OCI-LY7 (cell line): Measurements from ENCODE around the gene EIF2S1. TPM values are rescaled to one million over a fixed set of nuclear protein-coding genes. Genes with fewer than 3 reads are reported as not detected.
A peak's percentile ranks its signal among the peaks of the same experiment; 100 is the strongest.
"Not testable (repeated sequence)": the region's sequence is repeated elsewhere in the genome, so short reads cannot be mapped to it uniquely, and the experiment has no call there.

Experiments used
- BruUV-seq: library from RNA; stranded (reverse); fragments of 400-500 nt; replicated peaks from 2 replicates; lab custom pipeline; 2021; lab: Mats Ljungman, UMichigan
- CTCF ChIA-PET: fragments of 300-600 bp; sonication (Branson Sonifier 250); formaldehyde crosslinking; loops from one replicate; lab custom pipeline; 2022; ENCODE audit warnings: antibody characterized with exemption; ENCODE audit not compliant: unreplicated experiment; lab: Charles Lee
- POLR2A ChIA-PET: fragments of 300-600 bp; sonication (Branson Sonifier 250); formaldehyde crosslinking; loops from one replicate; lab custom pipeline; 2022; ENCODE audit warnings: antibody characterized with exemption; lab: Charles Lee
- DNase-seq: peaks from one replicate; pipeline ENCODE4 v3.0.0-alpha.2; 2015; ENCODE audit warnings: low spot score
- H2AFZ ChIP-seq: fragments of 200-600 bp; sonication (generic), shearing (Covaris generic); 2 replicates; pipeline ENCODE4 v1.6.1; 2014; ENCODE audit warnings: mild to moderate bottlenecking, antibody characterized with exemption, low read length, moderate library complexity
- H3K27ac ChIP-seq: fragments of 200-600 bp; sonication (generic); 2 replicates; pipeline ENCODE4 v1.5.1; 2014; ENCODE audit warnings: mixed run types, low read depth, mild to moderate bottlenecking, moderate library complexity, low read length, inconsistent platforms; ENCODE audit not compliant: poor library complexity, severe bottlenecking
- H3K36me3 ChIP-seq: fragments of 200-600 bp; sonication (generic); 2 replicates; pipeline ENCODE4 v1.6.1; 2014; ENCODE audit warnings: mild to moderate bottlenecking, antibody characterized with exemption, low read length, moderate library complexity, mixed read lengths; ENCODE audit not compliant: insufficient read depth
- H3K4me1 ChIP-seq: fragments of 200-600 bp; sonication (generic); 2 replicates; pipeline ENCODE4 v1.5.1; 2014; ENCODE audit warnings: mild to moderate bottlenecking, low read length; ENCODE audit not compliant: insufficient read depth, poor library complexity, severe bottlenecking
- H3K4me2 ChIP-seq: fragments of 200-600 bp; sonication (generic); 2 replicates; pipeline ENCODE4 v1.6.1; 2014; ENCODE audit warnings: mild to moderate bottlenecking, low read length
- H3K4me3 ChIP-seq: fragments of 200-600 bp; sonication (generic); 2 replicates; pipeline ENCODE4 v1.5.1; 2014; ENCODE audit warnings: mild to moderate bottlenecking, low read depth, low read length; ENCODE audit not compliant: poor library complexity, severe bottlenecking
- H3K79me2 ChIP-seq: fragments of 200-600 bp; sonication (generic); 2 replicates; pipeline ENCODE4 v1.6.1; 2016; ENCODE audit warnings: low read depth, mild to moderate bottlenecking, low read length, moderate library complexity, mixed read lengths; ENCODE audit not compliant: insufficient read depth
- H3K9me2 ChIP-seq: fragments of 200-600 bp; sonication (generic); 2 replicates; pipeline ENCODE4 v1.6.1; 2016; ENCODE audit warnings: mild to moderate bottlenecking, low read length, mixed read lengths; ENCODE audit not compliant: insufficient read depth
- H3K9me3 ChIP-seq: fragments of 200-600 bp; sonication (generic); 2 replicates; pipeline ENCODE4 v1.6.1; 2014; ENCODE audit warnings: mild to moderate bottlenecking, mixed run types, low read length, mixed read lengths
- H4K20me1 ChIP-seq: fragments of 200-600 bp; sonication (generic); 2 replicates; pipeline ENCODE4 v1.6.1; 2014; ENCODE audit warnings: mild to moderate bottlenecking, antibody characterized with exemption, low read length, moderate library complexity, mixed read lengths; ENCODE audit not compliant: insufficient read depth
- CTCF ChIP-seq: fragments of 200-600 bp; sonication (generic); conservative IDR thresholded peaks from 2 replicates; pipeline ENCODE4 v1.5.1; 2014; ENCODE audit warnings: mild to moderate bottlenecking, antibody characterized with exemption, low read length, moderate library complexity, mixed read lengths
- EZH2phosphoT487 ChIP-seq: fragments of 200-600 bp; sonication (generic); IDR thresholded peaks from 2 replicates; pipeline ENCODE4 v1.6.1; 2018; ENCODE audit warnings: low read depth, borderline replicate concordance, mild to moderate bottlenecking, mixed run types, antibody characterized with exemption, low read length, moderate library complexity, mixed read lengths
- intact Hi-C: fragments of 100-400 bp; cut with micrococcal nuclease; formaldehyde crosslinking; loops from one replicate; pipeline ENCODE4 v1.10.0; 2022; ENCODE audit not compliant: unreplicated experiment
- total RNA-seq, 2 experiments: library from RNA; depleted of rRNA in 1 of 2; stranded (reverse); fragments of >200 nt in 1 of 2; shearing (Covaris generic) in 1 of 2; gene quantifications; 2 replicates each; pipeline ENCODE4 v1.2.3, GENCODE V29; 2014 to 2022

Gene EIF2S1
- total RNA-seq, 2 experiments from 2014 or later: 161 to 170 TPM

DNA sequence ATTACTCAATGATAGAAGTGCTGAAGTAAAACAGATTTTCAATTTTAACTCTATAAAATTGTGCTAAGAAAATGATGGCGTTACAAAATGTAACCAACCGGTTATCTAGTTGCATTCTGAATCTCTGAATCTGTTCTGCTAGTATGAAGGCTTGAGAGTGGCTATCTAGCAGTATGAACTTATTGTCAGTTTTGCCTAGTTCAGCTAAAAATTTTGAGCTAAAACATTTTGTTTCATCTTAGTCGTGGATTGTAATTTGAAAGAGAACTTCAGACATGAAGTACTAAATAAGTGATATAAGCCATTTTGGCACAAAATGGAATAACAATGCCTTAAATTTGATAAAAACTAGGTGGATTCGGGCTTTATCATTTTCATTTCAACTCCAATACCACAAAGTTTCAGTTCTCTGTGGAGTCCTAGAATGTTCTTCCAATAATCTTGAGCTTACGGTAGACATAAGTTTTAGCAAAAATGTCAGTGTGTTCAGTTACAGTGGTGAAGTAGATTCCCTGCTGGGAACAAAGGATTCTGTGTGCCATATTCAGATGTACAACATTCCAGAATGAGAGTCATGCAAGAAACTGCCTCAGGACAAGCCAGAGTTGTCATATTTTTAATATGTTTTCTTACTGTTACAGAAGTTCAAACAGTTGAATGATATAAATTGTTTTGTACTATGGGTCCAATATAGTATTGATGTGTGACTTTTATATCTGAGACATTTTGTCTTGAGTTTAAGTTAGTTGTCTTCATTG is 28.6 kb upstream of the EIF2S1 start:
- CTCF ChIA-PET: no interaction called here

DNA sequence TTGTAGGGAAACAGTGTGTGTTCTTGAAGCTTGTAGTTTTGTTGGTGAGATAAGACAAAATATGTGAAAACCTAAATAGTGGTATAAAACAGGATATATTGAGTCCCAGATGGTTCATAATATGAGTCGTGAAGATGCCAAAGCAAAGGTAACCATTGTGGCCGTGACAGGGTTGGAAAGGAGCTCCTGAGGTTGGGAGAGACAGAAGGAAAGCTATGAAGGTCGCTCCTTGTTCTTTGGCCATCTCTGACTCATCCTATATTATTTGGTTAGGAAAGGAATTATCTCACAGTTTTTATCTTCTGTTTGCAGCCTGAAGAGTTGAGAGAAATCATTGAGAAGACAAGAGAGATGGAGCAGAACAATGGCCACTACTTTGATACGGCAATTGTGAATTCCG is 27.7 kb upstream of the EIF2S1 start:
- TF ChIP-seq CTCF (no peak), EZH2phosphoT487 (no peak)
- no peaks in the 10 kb centered on the region for H3K9me2 ChIP-seq
- H3K79me2 ChIP-seq: no peaks in the 10 kb centered on the region
- no peaks in the 10 kb centered on the region for H4K20me1 ChIP-seq
- no peaks in the 10 kb centered on the region for H3K9me3 ChIP-seq
- H2AFZ ChIP-seq: no peak overlapping the region
- no peaks in the 10 kb centered on the region for H3K4me1 ChIP-seq
- DNase-seq: no peak
- no TSS peak for BruUV-seq
- H3K27ac ChIP-seq: no peak overlapping the region
- POLR2A ChIA-PET: interaction anchor here (0.7 to 0.9 kb wide), 3 partner anchors 15 to 209 kb away, joined by 3 to 4 read pairs (median 3); no protein-coding TSS in a partner anchor
- peaks cover 62% of the 10 kb centered on the region for H3K36me3 ChIP-seq
- H3K4me3 ChIP-seq: no peak overlapping the region
- CTCF ChIA-PET: no interaction called here
- H3K4me2 ChIP-seq: no peak overlapping the region
- intact Hi-C loops: no loop called here

More for the DNA sequence above, 28.6 kb upstream of the EIF2S1 start:
- TF ChIP-seq CTCF (no peak), EZH2phosphoT487 (no peak)
- no peak for DNase-seq
- Histone ChIP-seq H3K9me3 (no peaks in the 10 kb centered on the region), H2AFZ (no peak overlapping the region), H3K4me2 (no peak overlapping the region), H3K36me3 (peaks cover 55% of the 10 kb centered on the region), H4K20me1 (no peaks in the 10 kb centered on the region), H3K9me2 (no peaks in the 10 kb centered on the region), H3K4me1 (no peaks in the 10 kb centered on the region), H3K4me3 (no peak overlapping the region), H3K79me2 (no peaks in the 10 kb centered on the region), H3K27ac (no peak overlapping the region)
- BruUV-seq: no TSS peak
- POLR2A ChIA-PET: interaction anchor here (0.7 to 0.9 kb wide), 3 partner anchors 16 to 208 kb away, joined by 3 to 4 read pairs (median 3); no protein-coding TSS in a partner anchor
- intact Hi-C loops: no loop called here

GRCh38 chr14:67335781-67336180 is 24.3 kb upstream of the EIF2S1 start:
- POLR2A ChIA-PET: no interaction called here
- TF ChIP-seq CTCF (peak; percentile 76), EZH2phosphoT487 (no peak)
- Histone ChIP-seq H2AFZ (no peak overlapping the region), H3K27ac (no peak overlapping the region), H3K36me3 (peaks cover 88% of the 10 kb centered on the region), H3K9me2 (no peaks in the 10 kb centered on the region), H3K9me3 (no peaks in the 10 kb centered on the region), H3K79me2 (no peaks in the 10 kb centered on the region), H3K4me3 (no peak overlapping the region), H3K4me1 (no peaks in the 10 kb centered on the region), H3K4me2 (no peak overlapping the region), H4K20me1 (no peaks in the 10 kb centered on the region)
- CTCF ChIA-PET: no interaction called here
- intact Hi-C loops: loop anchor here (5.0 kb wide), 1 partner anchor 168 kb away; no protein-coding TSS in a partner anchor
- BruUV-seq: no TSS peak
- DNase-seq: peak; percentile 34

- H3K4me2 ChIP-seq, H3K79me2 ChIP-seq, H3K9me3 ChIP-seq, CTCF ChIA-PET, H3K9me2 ChIP-seq, H2AFZ ChIP-seq, H3K27ac ChIP-seq, H3K4me1 ChIP-seq, BruUV-seq, DNase-seq, H3K4me3 ChIP-seq, intact Hi-C loops, POLR2A ChIA-PET, H4K20me1 ChIP-seq: not testable (repeated sequence)
- H3K36me3 ChIP-seq: peaks cover 64% of the 10 kb centered on the region
These were observed 18.9 kb upstream of the EIF2S1 start for GRCh38 chr14:67341231-67341630.
